Type B pancreatic cell (in vitro differentiated cells): Measurements from ENCODE around the gene MAP2. TPM values are rescaled to one million over a fixed set of nuclear protein-coding genes. Genes with fewer than 3 reads are reported as not detected.

ENCODE experiments used
- DNase-seq: peaks from one replicate; pipeline ENCODE4 v3.0.0; 2021; ENCODE audit warnings: mixed read lengths; ENCODE audit not compliant: unreplicated experiment; ENCODE audit errors: extremely low spot score
- H3K27ac Mint-ChIP-seq: 2 replicates; pipeline ENCODE4 v1.8.0; 2021; ENCODE audit warnings: mild to moderate bottlenecking, mixed read lengths
- H3K27me3 Mint-ChIP-seq: 2 replicates; pipeline ENCODE4 v1.8.0; 2021; ENCODE audit warnings: mixed read lengths
- H3K36me3 Mint-ChIP-seq: 2 replicates; pipeline ENCODE4 v1.8.0; 2021; ENCODE audit warnings: mixed read lengths
- H3K4me1 Mint-ChIP-seq: one replicate; pipeline ENCODE4 v1.8.0; 2021; ENCODE audit warnings: mixed read lengths; ENCODE audit not compliant: unreplicated experiment
- H3K4me3 Mint-ChIP-seq: 2 replicates; pipeline ENCODE4 v1.8.0; 2021; ENCODE audit warnings: mild to moderate bottlenecking, mixed read lengths
- H3K9me3 Mint-ChIP-seq: 2 replicates; pipeline ENCODE4 v1.8.0; 2021; ENCODE audit warnings: mixed read lengths
- CTCF ChIP-seq: fragments of 200-600 bp; sonication (generic); conservative IDR thresholded peaks from 2 replicates; pipeline ENCODE4 v1.5.0; 2021; ENCODE audit warnings: antibody characterized with exemption, mild to moderate bottlenecking
- total RNA-seq: library from RNA; stranded (reverse); gene quantifications from 2 replicates; pipeline ENCODE4 v1.2.1, GENCODE V29; 2021; ENCODE audit warnings: low replicate concordance

Gene MAP2
- total RNA-seq, 1 donor from 2014 or later = 37.5 TPM

GRCh38 chr2:209556354-209556961, 132.6 kb downstream of the MAP2 start:
- no peak overlapping the region for H3K27ac Mint-ChIP-seq

GRCh38 chr2:209560911-209561310, 137.1 kb downstream of the MAP2 start:
- peaks cover 6% of the 10 kb centered on the region for H3K4me1 Mint-ChIP-seq
- no peaks in the 10 kb centered on the region for H3K27me3 Mint-ChIP-seq
- no peak overlapping the region for H3K4me3 Mint-ChIP-seq
- TF ChIP-seq CTCF = no peak
- no peak for DNase-seq
- no peaks in the 10 kb centered on the region for H3K9me3 Mint-ChIP-seq
- H3K36me3 Mint-ChIP-seq = no peaks in the 10 kb centered on the region
- no peak overlapping the region for H3K27ac Mint-ChIP-seq

More at GRCh38 chr2:209556354-209556961, 132.6 kb downstream of the MAP2 start:
- Mint-ChIP-seq H3K4me1 (no peaks in the 10 kb centered on the region), H3K9me3 (no peaks in the 10 kb centered on the region), H3K4me3 (no peak overlapping the region), H3K36me3 (no peaks in the 10 kb centered on the region), H3K27me3 (no peaks in the 10 kb centered on the region)
- TF ChIP-seq CTCF = peak; percentile 47
- no peak for DNase-seq

GRCh38 chr2:209563453-209563852, 139.6 kb downstream of the MAP2 start:
- H3K27me3 Mint-ChIP-seq = no peaks in the 10 kb centered on the region
- no peaks in the 10 kb centered on the region for H3K36me3 Mint-ChIP-seq
- no peak overlapping the region for H3K4me3 Mint-ChIP-seq
- H3K4me1 Mint-ChIP-seq = peaks cover 13% of the 10 kb centered on the region
- H3K9me3 Mint-ChIP-seq = no peaks in the 10 kb centered on the region
- no peak for DNase-seq
- no peak for TF ChIP-seq CTCF
- H3K27ac Mint-ChIP-seq = no peak overlapping the region

- Mint-ChIP-seq H3K9me3 (no peaks in the 10 kb centered on the region), H3K4me3 (no peak overlapping the region), H3K4me1 (peaks cover 13% of the 10 kb centered on the region), H3K36me3 (no peaks in the 10 kb centered on the region), H3K27ac (no peak overlapping the region), H3K27me3 (no peaks in the 10 kb centered on the region)
- TF ChIP-seq CTCF = no peak
- DNase-seq = no peak
These were observed 141.0 kb downstream of the MAP2 start for GRCh38 chr2:209564816-209565215.

- no peaks in the 10 kb centered on the region for H3K36me3 Mint-ChIP-seq
- DNase-seq = no peak
- H3K4me3 Mint-ChIP-seq = no peak overlapping the region
- H3K27ac Mint-ChIP-seq = peak overlapping the region; percentile 7
- peaks cover 13% of the 10 kb centered on the region for H3K4me1 Mint-ChIP-seq
- H3K27me3 Mint-ChIP-seq = no peaks in the 10 kb centered on the region
- no peaks in the 10 kb centered on the region for H3K9me3 Mint-ChIP-seq
- TF ChIP-seq CTCF = no peak
These were observed 142.2 kb downstream of the MAP2 start for GRCh38 chr2:209565896-209566582.
